NOMO-1 treated with dmso at 0.1 percent for 144 hours (cell line): ENCODE data around the gene RNF181.
A peak's percentile ranks its signal among the peaks of the same experiment; 100 is the strongest.
"Not testable (repeated sequence)": the region's sequence is repeated elsewhere in the genome, so short reads cannot be mapped to it uniquely, and the experiment has no call there.

ENCODE experiments used
- DNase-seq: peaks from one replicate; lab custom pipeline; 2025; ENCODE audit not compliant: unreplicated experiment; lab: John Stamatoyannopoulos, UW

RNF181 gene

GRCh38 chr2:85595301-85596025, at the start of gene RNF181:
RNF181 (plus strand) TSS chr2:85595745; CDS start chr2:85595764, 19 bp downstream.
- peak; percentile 98 for DNase-seq

- DNase-seq = no peak
Measured at GRCh38 chr2:85545780-85546240, 49.7 kb upstream of the RNF181 start.

- DNase-seq = no peak
Measured at GRCh38 chr2:85547089-85547858, 48.3 kb upstream of the RNF181 start.

GRCh38 chr2:85547859-85548607, 47.5 kb upstream of the RNF181 start:
- DNase-seq = no peak

GRCh38 chr2:85548608-85548900, 47.0 kb upstream of the RNF181 start:
- DNase-seq = no peak

- DNase-seq = no peak
Measured at GRCh38 chr2:85549095-85549494, 46.5 kb upstream of the RNF181 start.

- DNase-seq = no peak
Measured at GRCh38 chr2:85549826-85550225, 45.7 kb upstream of the RNF181 start.

- peak; percentile 58 for DNase-seq
Measured at GRCh38 chr2:85550486-85550885, 45.1 kb upstream of the RNF181 start.

GRCh38 chr2:85551698-85552678, 43.6 kb upstream of the RNF181 start:
- peak; percentile 49 for DNase-seq

- no peak for DNase-seq
Measured at GRCh38 chr2:85553184-85553583, 42.4 kb upstream of the RNF181 start.

GRCh38 chr2:85554980-85555612, 40.4 kb upstream of the RNF181 start:
- DNase-seq = no peak

GRCh38 chr2:85557130-85557529, 38.4 kb upstream of the RNF181 start:
- DNase-seq = no peak

GRCh38 chr2:85558160-85558559, 37.4 kb upstream of the RNF181 start:
- DNase-seq = no peak

GRCh38 chr2:85560403-85560726, 35.2 kb upstream of the RNF181 start:
- not testable (repeated sequence) for DNase-seq

GRCh38 chr2:85560812-85561279, 34.7 kb upstream of the RNF181 start:
- DNase-seq = no peak

GRCh38 chr2:85561280-85562212, 34.0 kb upstream of the RNF181 start, which contains the start of gene GGCX:
GGCX (minus strand) TSS chr2:85561493; CDS start chr2:85561428, 65 bp downstream.
- peak; percentile 95 for DNase-seq

GRCh38 chr2:85564144-85564563, 31.4 kb upstream of the RNF181 start:
- DNase-seq = peak; percentile 90

- no peak for DNase-seq
Measured at GRCh38 chr2:85566265-85566664, 29.3 kb upstream of the RNF181 start.

GRCh38 chr2:85575739-85576138, 19.8 kb upstream of the RNF181 start:
- DNase-seq = no peak
